Measurements from ENCODE around the gene STX8.

GRCh38 chr17:9291912-9292560 is 283.6 kb downstream of the STX8 start:
- TF ChIP-seq CTCF (IDR thresholded peaks at IDR 0.05; ENCODE audit: low read depth, low read length) (peak; percentile 68), EZH2phosphoT487 (IDR thresholded peaks at IDR 0.05; ENCODE audit: low read depth) (no peak)
